PC-9 (cell line): Measurements from ENCODE around the gene PCP2. TPM values are rescaled to one million over a fixed set of nuclear protein-coding genes. Genes with fewer than 3 reads are reported as not detected.

Experiments
- BruUV-seq: library from RNA; stranded (reverse); fragments of 400-500 nt; replicated peaks from 2 replicates; lab custom pipeline; 2021; lab: Mats Ljungman, UMichigan
- CTCF ChIA-PET: fragments of 300-600 bp; sonication (Branson Sonifier 250); formaldehyde crosslinking; loops from one replicate; lab custom pipeline; 2022; ENCODE audit warnings: antibody characterized with exemption; lab: Charles Lee
- POLR2A ChIA-PET: fragments of 300-600 bp; sonication (Branson Sonifier 250); formaldehyde crosslinking; loops from one replicate; lab custom pipeline; 2022; ENCODE audit warnings: antibody characterized with exemption; ENCODE audit not compliant: unreplicated experiment; lab: Charles Lee
- DNase-seq, 2 experiments: peaks; one replicate each; pipeline versions ENCODE4 v3.0.0 to v3.0.0-alpha.2; 2015 to 2022; ENCODE audit warnings: mixed read lengths in 1 of 2
- H2AFZ ChIP-seq: fragments of 200-600 bp; sonication (generic); 2 replicates; pipeline ENCODE4 v1.8.1; 2017; ENCODE audit warnings: antibody characterized with exemption
- H3F3A ChIP-seq: fragments of 200-600 bp; sonication (generic); 2 replicates; pipeline ENCODE4 v1.8.1; 2017; ENCODE audit warnings: antibody characterized with exemption, mild to moderate bottlenecking, low read depth; ENCODE audit not compliant: insufficient read depth
- H3K27ac ChIP-seq: fragments of 200-600 bp; sonication (generic); 2 replicates; pipeline ENCODE4 v1.6.1; 2016; ENCODE audit warnings: mixed run types
- H3K27me3 ChIP-seq: fragments of 200-600 bp; sonication (generic); 2 replicates; pipeline ENCODE4 v1.6.1; 2016; ENCODE audit warnings: low read depth, mixed run types; ENCODE audit not compliant: insufficient read depth
- H3K36me3 ChIP-seq: fragments of 200-600 bp; sonication (generic); 2 replicates; pipeline ENCODE4 v1.6.1; 2016; ENCODE audit warnings: low read depth, mixed run types
- H3K4me1 ChIP-seq: fragments of 200-600 bp; sonication (generic); replicated peaks from 2 replicates; pipeline ENCODE4 v1.6.1; 2016; ENCODE audit warnings: mixed run types; ENCODE audit not compliant: insufficient read depth
- H3K4me2 ChIP-seq: fragments of 200-600 bp; sonication (generic); 2 replicates; pipeline ENCODE4 v1.6.1; 2017; ENCODE audit warnings: mixed run types
- H3K4me3 ChIP-seq: fragments of 200-600 bp; sonication (generic); 2 replicates; pipeline ENCODE4 v1.6.1; 2016; ENCODE audit warnings: mixed run types
- H3K79me2 ChIP-seq: fragments of 200-600 bp; sonication (generic); 2 replicates; pipeline ENCODE4 v1.6.1; 2017; ENCODE audit warnings: low read depth, mixed run types
- H3K9me2 ChIP-seq: fragments of 200-600 bp; sonication (generic); 2 replicates; pipeline ENCODE4 v1.8.1; 2017; ENCODE audit warnings: mild to moderate bottlenecking; ENCODE audit not compliant: insufficient read depth
- H3K9me3 ChIP-seq: fragments of 200-600 bp; sonication (generic); 2 replicates; pipeline ENCODE4 v1.8.1; 2016; ENCODE audit warnings: low read depth; ENCODE audit not compliant: insufficient read depth
- H4K20me1 ChIP-seq: fragments of 200-600 bp; sonication (generic); 2 replicates; pipeline ENCODE4 v1.8.1; 2017; ENCODE audit not compliant: insufficient read depth
- EZH2 ChIP-seq: fragments of 200-600 bp; sonication (generic); IDR thresholded peaks from 2 replicates; pipeline ENCODE4 v1.8.0; 2017; ENCODE audit warnings: antibody characterized with exemption, low read depth
- intact Hi-C: fragments of 100-400 bp; cut with micrococcal nuclease; formaldehyde crosslinking; loops from one replicate; pipeline ENCODE4 v1.10.0; 2022; ENCODE audit not compliant: unreplicated experiment
- total RNA-seq: library from RNA; stranded (reverse); gene quantifications from 2 replicates; pipeline ENCODE4 v1.2.3, GENCODE V29; 2021
- TF ChIP-seq, protein P1 (sequence below): fragments of 200-600 bp; sonication (generic); conservative IDR thresholded peaks from 2 replicates; pipeline ENCODE4 v1.6.1; 2017; ENCODE audit warnings: mixed run types, antibody characterized with exemption, mild to moderate bottlenecking, moderate library complexity

PCP2 gene
- total RNA-seq, 1 experiment from 2014 or later: 0.92 TPM

DNA sequence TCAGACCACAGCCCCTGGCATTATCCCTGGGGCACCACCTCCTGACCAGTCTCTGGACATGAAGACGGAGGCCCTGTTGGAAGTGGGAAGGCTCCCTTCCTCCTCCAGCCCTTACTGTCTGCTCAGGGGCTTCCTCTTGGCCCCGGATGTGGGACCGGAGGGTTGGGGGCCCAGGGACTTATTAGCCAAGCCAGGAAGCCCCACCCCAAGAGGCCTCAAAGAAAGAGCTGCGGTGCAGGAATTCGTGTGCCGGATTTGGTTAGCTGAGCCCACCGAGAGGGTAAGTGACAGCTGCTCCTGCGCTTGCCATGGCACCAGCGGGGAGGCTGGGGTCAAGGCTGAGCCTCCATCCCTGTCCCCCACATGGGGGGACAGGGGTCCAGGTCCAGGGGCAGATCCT is 35.3 kb upstream of the PCP2 start, which contains the start of gene RETN:
Gene RETN (plus strand): TSS at position 208 of the 400 bp plus-strand sequence. CDS start 278 bp downstream, outside the sequence.
- no peak for DNase-seq
- intact Hi-C loops: no loop called here
- Histone ChIP-seq H3K36me3 (no peaks in the 10 kb centered on the region), H3K4me3 (no peak within 1 kb of the TSS), H3K79me2 (no peaks in the 10 kb centered on the region), H3K27me3 (peaks cover 71% of the 10 kb centered on the region), H2AFZ (no peak within 1 kb of the TSS), H3K9me2 (no peaks in the 10 kb centered on the region), H4K20me1 (no peaks in the 10 kb centered on the region), H3F3A (no peaks in the 10 kb centered on the region), H3K4me1 (peaks cover 4% of the 10 kb centered on the region; the same call in 1 of the 2 replicates), H3K9me3 (0 out of 2 replicates have a peak, but pooled peaks cover under 1% of the 10 kb centered on the region), H3K27ac (no peak within 1 kb of the TSS), H3K4me2 (no peak within 1 kb of the TSS)
- POLR2A ChIA-PET: no interaction called here
- TF ChIP-seq, protein P1, sequence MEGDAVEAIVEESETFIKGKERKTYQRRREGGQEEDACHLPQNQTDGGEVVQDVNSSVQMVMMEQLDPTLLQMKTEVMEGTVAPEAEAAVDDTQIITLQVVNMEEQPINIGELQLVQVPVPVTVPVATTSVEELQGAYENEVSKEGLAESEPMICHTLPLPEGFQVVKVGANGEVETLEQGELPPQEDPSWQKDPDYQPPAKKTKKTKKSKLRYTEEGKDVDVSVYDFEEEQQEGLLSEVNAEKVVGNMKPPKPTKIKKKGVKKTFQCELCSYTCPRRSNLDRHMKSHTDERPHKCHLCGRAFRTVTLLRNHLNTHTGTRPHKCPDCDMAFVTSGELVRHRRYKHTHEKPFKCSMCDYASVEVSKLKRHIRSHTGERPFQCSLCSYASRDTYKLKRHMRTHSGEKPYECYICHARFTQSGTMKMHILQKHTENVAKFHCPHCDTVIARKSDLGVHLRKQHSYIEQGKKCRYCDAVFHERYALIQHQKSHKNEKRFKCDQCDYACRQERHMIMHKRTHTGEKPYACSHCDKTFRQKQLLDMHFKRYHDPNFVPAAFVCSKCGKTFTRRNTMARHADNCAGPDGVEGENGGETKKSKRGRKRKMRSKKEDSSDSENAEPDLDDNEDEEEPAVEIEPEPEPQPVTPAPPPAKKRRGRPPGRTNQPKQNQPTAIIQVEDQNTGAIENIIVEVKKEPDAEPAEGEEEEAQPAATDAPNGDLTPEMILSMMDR: no peak
- no peak for TF ChIP-seq EZH2
- CTCF ChIA-PET: interaction anchor here (0.6 kb wide), 2 partner anchors 100 to 332 kb away, joined by 3 read pairs; no protein-coding TSS in a partner anchor
- BruUV-seq: no TSS peak

DNA sequence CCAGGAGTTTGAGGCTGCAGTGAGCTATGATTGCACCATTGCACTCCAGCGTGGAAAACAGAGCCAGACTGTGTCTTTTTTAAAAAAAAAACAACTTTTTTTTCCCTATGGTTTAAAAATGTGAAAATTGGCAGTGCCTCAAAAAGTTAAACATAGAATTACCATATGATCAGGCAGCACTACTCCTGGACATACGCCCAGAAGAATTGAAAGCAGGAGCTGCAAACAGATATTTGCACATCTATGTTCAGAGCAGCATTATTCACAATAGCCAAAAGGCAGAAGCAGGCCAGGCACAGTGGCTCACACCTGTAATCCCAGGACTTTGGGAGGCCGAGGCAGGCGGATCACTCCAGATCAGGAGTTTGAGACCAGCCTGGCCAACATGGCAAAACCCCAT is 31.6 kb upstream of the PCP2 start:
- no peak overlapping the region for H3K27ac ChIP-seq
- H4K20me1 ChIP-seq: no peaks in the 10 kb centered on the region
- no peaks in the 10 kb centered on the region for H3K79me2 ChIP-seq
- no peaks in the 10 kb centered on the region for H3F3A ChIP-seq
- H3K27me3 ChIP-seq: peaks cover 60% of the 10 kb centered on the region
- DNase-seq: no peak
- CTCF ChIA-PET: interaction anchor here (0.7 kb wide), 1 partner anchor 723 kb away, joined by 3 read pairs; no protein-coding TSS in a partner anchor
- POLR2A ChIA-PET: no interaction called here
- BruUV-seq: no TSS peak
- TF ChIP-seq, protein P1: no peak
- TF ChIP-seq EZH2: no peak
- H3K4me1 ChIP-seq: no peaks in the 10 kb centered on the region
- H3K36me3 ChIP-seq: no peaks in the 10 kb centered on the region
- intact Hi-C loops: no loop called here
- no peak overlapping the region for H3K4me3 ChIP-seq
- no peak overlapping the region for H2AFZ ChIP-seq
- H3K9me2 ChIP-seq: no peaks in the 10 kb centered on the region
- no peaks in the 10 kb centered on the region for H3K9me3 ChIP-seq
- no peak overlapping the region for H3K4me2 ChIP-seq

DNA sequence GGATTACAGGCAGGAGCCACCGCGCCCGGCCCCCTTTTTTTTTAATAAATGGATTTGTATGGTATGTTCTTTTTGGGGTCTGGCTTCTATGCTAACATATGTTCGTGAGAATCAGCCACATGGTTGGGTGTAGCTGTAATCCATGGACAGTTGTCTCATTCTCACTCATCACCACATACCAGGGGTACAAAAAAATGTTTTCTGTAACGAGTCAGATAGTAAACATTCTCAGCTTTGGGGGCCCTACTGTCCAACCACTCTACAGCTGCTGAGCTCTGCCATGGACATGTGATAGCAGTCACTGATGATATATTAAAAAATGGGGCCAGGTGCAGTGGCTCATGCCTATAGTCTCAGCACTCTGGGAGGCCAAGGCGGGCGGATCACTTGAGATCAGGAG is 30.2 kb upstream of the PCP2 start:
- intact Hi-C loops: no loop called here
- H3K4me2 ChIP-seq: no peak overlapping the region
- H3K9me2 ChIP-seq: no peaks in the 10 kb centered on the region
- no peaks in the 10 kb centered on the region for H3K79me2 ChIP-seq
- ChIA-PET CTCF (no interaction called here), POLR2A (interaction anchor here (0.6 kb wide), 1 partner anchor 8 kb away, joined by 5 read pairs; no protein-coding TSS in a partner anchor)
- no TSS peak for BruUV-seq
- no peak overlapping the region for H3K27ac ChIP-seq
- no peaks in the 10 kb centered on the region for H3K36me3 ChIP-seq
- H3K4me3 ChIP-seq: no peak overlapping the region
- H3K27me3 ChIP-seq: peaks cover 48% of the 10 kb centered on the region
- H4K20me1 ChIP-seq: no peaks in the 10 kb centered on the region
- no peak for DNase-seq
- no peaks in the 10 kb centered on the region for H3K9me3 ChIP-seq
- H3F3A ChIP-seq: no peaks in the 10 kb centered on the region
- H2AFZ ChIP-seq: no peak overlapping the region
- no peak for TF ChIP-seq EZH2
- TF ChIP-seq, protein P1: no peak
- H3K4me1 ChIP-seq: no peaks in the 10 kb centered on the region
